Right renal pelvis (tissue), 4 donors: ENCODE results near the gene VSIG4. TPM values are rescaled to one million over a fixed set of nuclear protein-coding genes. Genes with fewer than 3 reads are reported as not detected.

ENCODE experiments used
- DNase-seq, 4 donors: peaks; one replicate each; pipeline ENCODE4 v3.0.0-alpha.2; 2013; ENCODE audit warnings: low read depth in 4 of 4, low spot score in 3 of 4, missing footprints in 1 of 4
- polyA plus RNA-seq, 4 donors: library from polyadenylated mRNA; unstranded; fragments of 120-200 nt; gene quantifications; one replicate each; pipeline ENCODE4 v1.2.1, GENCODE V29; 2013; ENCODE audit not compliant: insufficient read length in 4 of 4

Gene VSIG4
- polyA plus RNA-seq, 4 donors, result 5.2 to 6.6 (median 5.8) TPM

GRCh38 chrX:66009231-66009845 lies 30.5 kb downstream of the VSIG4 start:
- no peak for DNase-seq

GRCh38 chrX:66008328-66008970 lies 31.4 kb downstream of the VSIG4 start:
- DNase-seq, result no peak

- DNase-seq, result no peak
These were observed 32.0 kb downstream of the VSIG4 start for GRCh38 chrX:66007851-66008250.

- DNase-seq, result no peak
These were observed 33.9 kb downstream of the VSIG4 start for GRCh38 chrX:66005830-66006449.

- no peak for DNase-seq
These were observed 34.7 kb downstream of the VSIG4 start for GRCh38 chrX:66004928-66005829.

- no peak for DNase-seq
These were observed 36.8 kb downstream of the VSIG4 start for GRCh38 chrX:66002824-66003680.

GRCh38 chrX:66001596-66001995 lies 38.3 kb downstream of the VSIG4 start:
- DNase-seq, result no peak

GRCh38 chrX:66000628-66001272 lies 39.1 kb downstream of the VSIG4 start:
- DNase-seq, result no peak

GRCh38 chrX:66000178-66000577 lies 39.7 kb downstream of the VSIG4 start:
- DNase-seq, result no peak

- DNase-seq, result no peak
These were observed 40.2 kb downstream of the VSIG4 start for GRCh38 chrX:65999563-66000148.

GRCh38 chrX:65999029-65999562 lies 40.8 kb downstream of the VSIG4 start:
- DNase-seq, result no peak

- DNase-seq, result no peak
These were observed 41.7 kb downstream of the VSIG4 start for GRCh38 chrX:65997978-65998717.

- DNase-seq, result no peak
These were observed 45.1 kb downstream of the VSIG4 start for GRCh38 chrX:65994519-65995506.

GRCh38 chrX:65993915-65994460 lies 45.9 kb downstream of the VSIG4 start:
- DNase-seq, result no peak

- no peak for DNase-seq
These were observed 46.5 kb downstream of the VSIG4 start for GRCh38 chrX:65993332-65993731.

- no peak for DNase-seq
These were observed 49.2 kb downstream of the VSIG4 start for GRCh38 chrX:65990702-65991101.

- no peak for DNase-seq
These were observed 52.1 kb downstream of the VSIG4 start for GRCh38 chrX:65987811-65988210.
